ENCODE measurements around the gene SRSF5.

Gene SRSF5

GRCh38 chr14:69794791-69795190 is 27.8 kb downstream of the SRSF5 start:
- H3K4me3 ChIP-seq (ENCODE audit: low read depth, low read length), result no peak overlapping the region
- TF ChIP-seq, protein P1, sequence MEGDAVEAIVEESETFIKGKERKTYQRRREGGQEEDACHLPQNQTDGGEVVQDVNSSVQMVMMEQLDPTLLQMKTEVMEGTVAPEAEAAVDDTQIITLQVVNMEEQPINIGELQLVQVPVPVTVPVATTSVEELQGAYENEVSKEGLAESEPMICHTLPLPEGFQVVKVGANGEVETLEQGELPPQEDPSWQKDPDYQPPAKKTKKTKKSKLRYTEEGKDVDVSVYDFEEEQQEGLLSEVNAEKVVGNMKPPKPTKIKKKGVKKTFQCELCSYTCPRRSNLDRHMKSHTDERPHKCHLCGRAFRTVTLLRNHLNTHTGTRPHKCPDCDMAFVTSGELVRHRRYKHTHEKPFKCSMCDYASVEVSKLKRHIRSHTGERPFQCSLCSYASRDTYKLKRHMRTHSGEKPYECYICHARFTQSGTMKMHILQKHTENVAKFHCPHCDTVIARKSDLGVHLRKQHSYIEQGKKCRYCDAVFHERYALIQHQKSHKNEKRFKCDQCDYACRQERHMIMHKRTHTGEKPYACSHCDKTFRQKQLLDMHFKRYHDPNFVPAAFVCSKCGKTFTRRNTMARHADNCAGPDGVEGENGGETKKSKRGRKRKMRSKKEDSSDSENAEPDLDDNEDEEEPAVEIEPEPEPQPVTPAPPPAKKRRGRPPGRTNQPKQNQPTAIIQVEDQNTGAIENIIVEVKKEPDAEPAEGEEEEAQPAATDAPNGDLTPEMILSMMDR (conservative IDR thresholded peaks at IDR 0.05; ENCODE audit: low read depth, low read length), result no peak
- DNase-seq (ENCODE audit: low read depth), result no peak

DNA sequence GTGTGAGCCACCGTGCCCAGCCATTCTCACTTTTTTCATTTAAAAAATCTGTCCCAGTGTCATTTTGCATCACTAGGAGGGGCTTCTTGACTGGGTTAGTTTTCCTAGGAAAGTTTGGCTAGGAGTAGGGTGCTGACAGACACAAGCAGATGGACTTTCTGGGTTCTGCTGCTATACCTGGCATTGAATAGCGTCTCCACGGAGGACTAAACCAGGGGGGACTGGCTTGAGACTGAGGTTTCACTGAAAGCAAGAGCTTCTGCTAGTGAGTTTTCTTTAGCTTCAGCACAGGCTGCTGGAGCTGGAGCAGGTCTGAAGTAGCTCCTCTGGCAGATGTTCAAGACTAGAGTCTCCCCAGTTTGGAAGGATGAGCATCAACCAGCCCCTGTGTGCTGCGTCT is 28.7 kb downstream of the SRSF5 start:
- no peak overlapping the region for H3K4me3 ChIP-seq (ENCODE audit: low read depth, low read length)
- no peak for DNase-seq (ENCODE audit: low read depth)
- TF ChIP-seq, protein P1 (conservative IDR thresholded peaks at IDR 0.05; ENCODE audit: low read depth, low read length), result no peak

- H3K4me3 ChIP-seq (ENCODE audit: low read depth, low read length), result no peak within 1 kb of the TSS
- TF ChIP-seq, protein P1 (conservative IDR thresholded peaks at IDR 0.05; ENCODE audit: low read depth, low read length), result no peak
- no peak for DNase-seq (ENCODE audit: low read depth)
These were observed 30.0 kb downstream of the SRSF5 start, which contains the start of gene SLC10A1 for GRCh38 chr14:69796797-69797500. Gene SLC10A1, minus strand, starts transcription at chr14:69797241. Its CDS starts 86 bp downstream, at chr14:69797155.

DNA sequence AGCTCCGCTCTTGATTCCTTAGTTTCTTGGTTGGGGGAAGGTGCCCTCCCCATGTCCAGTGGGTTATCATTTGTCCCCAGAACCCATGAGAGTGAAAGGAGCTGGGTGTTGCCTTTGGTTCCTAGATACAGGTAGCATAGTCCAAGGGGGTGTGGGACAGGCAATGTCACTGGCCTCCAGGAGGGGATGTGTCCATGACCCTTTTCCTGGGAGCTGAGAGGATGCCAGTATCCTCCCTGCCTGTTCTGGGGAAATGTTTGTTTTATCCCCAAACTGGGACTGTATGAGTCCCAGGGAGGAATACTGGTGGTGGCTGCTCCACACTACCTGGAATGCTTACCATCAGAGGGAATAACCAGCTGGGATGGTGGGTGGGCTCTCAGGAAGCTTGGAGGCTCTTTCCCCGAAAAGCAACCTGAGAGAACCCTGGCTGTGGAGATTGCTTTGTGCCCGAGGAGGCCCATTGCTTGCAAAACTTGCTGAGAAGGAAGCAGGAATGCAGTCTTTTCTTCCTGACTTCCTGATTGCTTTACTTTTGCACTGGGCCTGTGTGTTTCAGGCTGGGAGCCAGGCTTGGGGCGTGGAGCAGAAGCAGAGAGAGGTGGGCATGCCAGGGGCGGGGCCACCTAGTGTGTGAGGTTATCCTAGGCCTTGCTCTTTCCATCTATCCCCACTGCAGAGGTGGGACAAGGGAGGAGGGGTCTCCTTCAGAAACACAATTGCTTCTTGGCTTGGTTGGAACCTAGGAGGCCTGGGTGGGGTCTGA is 30.8 kb downstream of the SRSF5 start:
- DNase-seq (ENCODE audit: low read depth), result no peak
- no peak overlapping the region for H3K4me3 ChIP-seq (ENCODE audit: low read depth, low read length)
- TF ChIP-seq, protein P1 (conservative IDR thresholded peaks at IDR 0.05; ENCODE audit: low read depth, low read length), result no peak

GRCh38 chr14:69798339-69798735 is 31.4 kb downstream of the SRSF5 start:
- DNase-seq (ENCODE audit: low read depth), result no peak
- TF ChIP-seq, protein P1 (conservative IDR thresholded peaks at IDR 0.05; ENCODE audit: low read depth, low read length), result no peak
- H3K4me3 ChIP-seq (ENCODE audit: low read depth, low read length), result no peak overlapping the region

DNA sequence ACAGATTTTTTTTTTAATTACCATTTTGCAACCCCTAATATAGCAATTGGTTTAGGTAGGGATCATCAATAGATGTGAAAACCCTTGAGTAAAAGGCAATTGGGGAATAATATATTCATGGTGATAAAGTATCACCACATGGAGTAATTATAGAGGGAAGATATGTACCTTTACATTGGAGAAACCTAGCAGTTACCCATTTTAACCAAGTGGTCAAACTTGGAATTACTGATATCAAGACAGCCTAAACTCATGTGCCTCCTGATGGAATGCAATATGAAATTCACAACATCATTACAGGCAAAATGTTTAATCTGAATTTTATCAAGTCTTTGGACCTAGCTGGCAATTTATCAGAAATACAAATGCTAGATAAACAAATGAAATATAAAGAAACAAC is 36.8 kb downstream of the SRSF5 start:
- H3K4me3 ChIP-seq (ENCODE audit: low read depth, low read length), result no peak overlapping the region
- TF ChIP-seq, protein P1 (conservative IDR thresholded peaks at IDR 0.05; ENCODE audit: low read depth, low read length), result no peak
- DNase-seq (ENCODE audit: low read depth), result peak; percentile 30

Measured in choroid plexus epithelial cell (primary cell).